HG03097 (cell line): Measurements from ENCODE around the gene METTL26.

Experiments
- ATAC-seq: cut with Tn5 transposase; IDR thresholded peaks from one replicate; pipeline ENCODE4 v1.9.1; 2021; ENCODE audit not compliant: unreplicated experiment, low FRiP score

METTL26 gene

GRCh38 chr16:627454-628239, 8.5 kb downstream of the METTL26 start:
- no peak for ATAC-seq

DNA sequence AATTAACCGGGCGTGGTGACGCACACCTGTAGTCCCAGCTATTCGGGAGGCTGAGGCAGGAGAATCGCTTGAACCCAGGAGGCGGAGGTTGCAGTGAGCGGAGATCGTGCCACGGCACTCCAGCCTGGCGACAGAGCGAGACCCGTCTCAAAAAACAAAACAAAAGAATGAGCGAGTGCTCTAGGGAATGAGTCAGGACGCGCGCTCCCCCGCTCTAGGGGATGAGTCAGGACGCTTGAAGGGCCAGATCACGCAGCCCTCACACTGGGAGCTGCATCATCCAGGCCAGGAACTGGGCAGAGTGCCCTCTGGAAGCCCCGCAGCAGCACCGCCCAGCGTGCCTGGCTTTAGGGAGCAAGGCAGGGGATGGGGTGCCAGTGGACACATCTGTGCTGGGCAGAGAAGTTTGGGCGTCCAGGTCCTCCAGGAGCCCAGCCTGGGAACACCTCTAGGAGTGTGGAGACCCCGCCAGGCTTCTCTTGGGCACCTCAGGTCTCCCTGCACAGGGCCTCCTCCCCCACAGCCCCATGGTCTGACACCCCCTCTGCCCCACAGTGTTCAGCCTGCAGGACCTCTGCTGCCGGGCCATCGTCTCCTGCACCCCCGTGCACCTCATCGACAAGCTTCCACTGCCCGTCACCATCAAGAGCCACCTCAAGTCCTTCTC, 9.2 kb downstream of the METTL26 start:
- no peak for ATAC-seq

GRCh38 chr16:625977-626765, 9.9 kb downstream of the METTL26 start:
- ATAC-seq: no peak

GRCh38 chr16:625117-625976, 10.8 kb downstream of the METTL26 start:
- ATAC-seq: no peak

DNA sequence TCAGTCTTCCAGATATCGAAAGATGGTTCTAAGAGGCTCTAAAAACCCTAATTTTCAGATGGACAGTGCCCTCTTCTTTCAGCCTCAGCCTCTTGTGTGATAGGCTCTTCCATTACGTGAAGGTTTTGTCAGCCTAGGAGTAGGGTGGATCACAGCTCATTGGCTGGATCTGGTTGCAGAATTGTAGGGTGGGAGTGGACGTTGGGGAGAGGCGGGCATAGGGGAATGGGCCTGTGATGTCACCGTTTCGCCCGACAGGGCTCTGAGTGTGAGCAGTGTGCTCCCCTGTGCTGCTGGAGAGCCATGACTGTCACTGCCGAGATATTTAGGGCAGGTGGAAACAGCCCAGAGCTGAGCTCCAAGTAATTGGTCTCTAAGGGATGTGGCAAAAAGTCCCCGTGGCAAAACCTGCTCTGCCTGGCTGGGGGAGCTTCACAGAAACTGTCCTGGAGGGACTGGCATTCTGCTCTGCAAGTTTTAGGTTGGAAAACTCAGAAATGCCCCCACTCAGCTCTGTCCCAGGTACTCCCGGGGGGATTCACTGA, 11.5 kb downstream of the METTL26 start:
- no peak for ATAC-seq

DNA sequence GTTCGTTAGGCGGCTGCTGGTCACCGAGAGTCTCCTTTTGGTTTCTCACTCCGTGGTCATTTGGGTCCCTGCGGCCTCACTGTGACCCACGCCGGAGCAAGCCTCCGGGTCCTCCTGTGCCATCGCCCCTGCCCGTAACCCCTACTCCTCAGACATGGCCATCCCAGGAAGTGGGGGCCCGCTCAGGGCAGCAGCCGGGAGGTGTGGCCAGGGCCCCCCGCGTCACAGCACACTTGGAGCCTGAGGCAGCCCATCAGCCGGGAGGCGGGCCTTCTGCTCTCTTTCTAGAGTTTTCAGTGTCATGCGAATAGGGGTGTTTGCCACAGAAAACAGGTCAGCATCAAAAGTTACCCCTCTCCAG, 13.2 kb downstream of the METTL26 start:
- ATAC-seq: no peak

- no peak for ATAC-seq
Measured at GRCh38 chr16:621526-622105, 14.5 kb downstream of the METTL26 start.

DNA sequence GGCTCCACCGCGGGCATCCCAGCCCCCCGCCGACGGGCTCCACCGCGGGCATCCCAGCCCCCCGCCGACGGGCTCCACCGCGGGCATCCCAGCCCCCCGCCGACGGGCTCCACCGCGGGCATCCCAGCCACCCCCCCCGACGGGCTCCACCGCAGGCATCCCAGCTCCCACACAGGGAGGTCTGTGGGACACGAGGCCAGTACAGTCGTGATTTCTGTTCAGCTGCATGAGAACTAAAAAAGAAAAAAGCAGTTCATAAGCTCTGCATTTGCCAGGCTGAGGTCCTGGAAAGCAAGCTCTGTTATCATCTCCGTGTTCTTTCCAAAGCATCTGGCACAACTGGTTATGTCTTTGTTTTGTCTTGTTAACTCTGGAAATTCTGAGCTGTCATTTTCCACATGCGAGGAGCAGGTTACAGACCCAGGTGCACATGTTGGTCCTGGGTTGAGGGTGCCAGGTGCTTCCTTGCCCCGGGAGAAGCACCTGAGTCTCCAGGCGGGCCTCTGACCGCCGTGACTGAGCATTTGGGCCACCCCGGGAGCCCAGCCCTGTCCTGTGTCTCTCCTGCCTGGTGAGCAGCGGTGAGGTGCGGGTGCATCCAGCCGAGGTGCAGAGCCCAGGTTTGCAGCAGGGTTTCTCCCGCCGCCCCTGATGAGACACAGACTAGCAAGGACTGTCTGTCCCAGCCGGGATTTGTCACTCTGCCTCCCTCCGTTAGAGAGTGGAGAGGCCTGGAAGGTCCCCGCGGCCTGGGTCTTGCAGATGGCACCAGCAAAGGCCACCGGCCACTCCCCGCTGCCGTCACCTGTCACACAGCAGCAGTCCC, 15.2 kb downstream of the METTL26 start:
- no peak for ATAC-seq

DNA sequence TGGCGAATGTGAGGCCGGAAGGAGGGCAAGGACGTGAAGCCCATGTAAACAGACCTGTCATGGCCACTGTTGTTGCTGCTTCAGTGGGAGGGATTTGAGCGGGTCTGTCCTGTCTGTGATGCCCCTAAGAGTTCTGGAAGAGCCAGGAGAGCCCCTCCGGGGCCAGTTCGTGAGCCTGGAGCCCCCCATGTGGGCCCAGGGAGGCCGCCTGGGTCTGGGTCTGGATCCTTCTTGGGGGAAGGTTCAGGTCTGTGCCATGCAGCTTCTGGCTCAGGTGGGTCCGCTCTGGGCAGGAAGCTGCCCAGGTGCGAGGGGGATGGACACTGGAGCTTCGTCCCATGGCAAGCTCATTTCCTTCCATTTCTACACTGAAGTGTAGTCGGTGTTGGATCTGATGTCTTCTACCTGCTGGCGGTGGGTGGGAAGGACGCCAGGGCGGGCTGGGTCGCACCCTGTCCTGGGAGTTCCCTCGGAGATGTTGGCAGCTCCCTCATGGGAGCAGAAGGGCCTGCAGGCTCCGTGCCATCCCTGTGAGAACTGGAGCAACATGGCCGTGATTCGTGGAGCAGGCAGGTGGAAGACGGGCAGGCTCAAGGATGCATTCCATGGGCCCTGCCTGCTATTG, 16.5 kb downstream of the METTL26 start:
- ATAC-seq: no peak

DNA sequence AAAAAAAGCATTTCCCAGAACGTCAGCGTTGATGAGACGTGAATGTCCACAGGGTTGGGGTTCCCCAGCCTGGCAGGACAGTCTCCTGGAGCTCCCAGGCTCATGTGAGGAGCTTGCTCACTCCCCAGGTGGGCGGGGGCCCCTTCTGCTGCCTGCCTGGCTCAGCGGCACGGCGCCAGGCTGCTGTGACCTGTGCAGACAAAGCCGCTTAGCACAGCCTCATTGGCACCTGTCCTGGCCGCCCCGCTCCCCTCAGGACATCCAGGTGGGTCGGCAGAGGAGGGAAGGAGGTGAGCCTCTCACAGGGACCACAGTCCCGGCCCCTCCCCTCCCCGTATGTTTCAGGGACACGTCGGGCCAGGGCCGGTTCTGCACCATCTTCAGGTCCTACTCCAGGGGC, 18.2 kb downstream of the METTL26 start:
- ATAC-seq: no peak

GRCh38 chr16:616733-617586, 19.1 kb downstream of the METTL26 start:
- no peak for ATAC-seq

DNA sequence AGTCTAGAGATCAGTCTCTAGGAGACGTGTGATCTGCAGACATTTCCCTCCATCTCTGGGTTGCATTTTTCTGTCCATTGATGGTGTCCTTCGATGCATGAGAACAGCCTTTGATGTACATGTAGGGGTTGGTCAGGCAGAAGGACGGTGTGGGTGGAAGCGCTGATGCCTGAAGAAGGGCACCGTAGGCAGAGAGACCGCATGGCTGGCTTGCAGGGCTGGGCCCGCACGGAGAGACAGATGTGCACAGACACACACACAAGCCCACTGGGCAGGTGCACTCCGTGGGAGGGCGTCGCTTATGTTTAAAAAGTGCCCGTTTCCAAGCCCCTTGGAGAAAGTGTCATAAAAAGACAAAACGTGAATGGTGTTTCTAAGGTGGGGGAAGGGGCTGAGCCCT, 21.0 kb downstream of the METTL26 start:
- ATAC-seq: no peak

GRCh38 chr16:610513-611381, 25.4 kb downstream of the METTL26 start:
- ATAC-seq: no peak

DNA sequence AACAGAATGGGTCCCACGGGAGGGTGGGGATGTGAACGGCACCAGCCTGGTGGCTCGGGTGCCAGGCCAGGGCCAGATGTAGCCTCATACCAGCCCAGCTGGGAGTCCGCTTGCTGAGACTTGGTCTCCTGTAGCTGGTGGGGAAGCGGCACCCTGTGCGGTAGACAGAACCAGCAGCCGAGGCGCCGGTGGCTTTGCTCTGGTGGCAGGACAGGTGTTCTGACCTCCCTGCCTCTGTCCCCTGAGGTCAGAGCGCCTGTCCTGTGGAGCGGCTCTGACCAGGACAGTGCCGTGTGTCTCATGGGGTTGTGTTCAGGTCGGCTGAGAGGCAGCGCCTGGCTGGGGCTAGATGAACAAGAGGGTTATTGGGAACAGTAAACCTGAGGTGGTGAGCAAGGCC, 26.1 kb downstream of the METTL26 start:
- ATAC-seq: no peak

DNA sequence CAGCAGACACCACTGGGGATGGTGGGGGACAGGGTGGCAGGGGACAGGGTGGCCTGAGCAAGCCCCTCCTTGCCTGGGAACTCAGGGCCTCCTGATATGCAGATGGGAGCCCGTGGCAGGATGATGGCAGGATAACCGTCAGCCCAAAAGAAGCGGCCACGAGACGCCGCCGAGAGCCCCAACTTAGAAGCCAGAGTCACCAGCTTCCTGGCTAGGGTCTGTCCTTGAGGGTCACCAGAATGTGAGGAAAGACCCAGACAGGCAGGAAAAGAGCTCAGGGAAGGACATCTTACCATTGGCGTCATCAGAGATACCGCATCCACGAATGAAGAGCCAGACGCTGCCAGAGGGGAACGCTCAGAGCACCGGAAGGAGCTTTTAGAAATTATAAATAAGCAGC, 26.8 kb downstream of the METTL26 start:
- no peak for ATAC-seq

DNA sequence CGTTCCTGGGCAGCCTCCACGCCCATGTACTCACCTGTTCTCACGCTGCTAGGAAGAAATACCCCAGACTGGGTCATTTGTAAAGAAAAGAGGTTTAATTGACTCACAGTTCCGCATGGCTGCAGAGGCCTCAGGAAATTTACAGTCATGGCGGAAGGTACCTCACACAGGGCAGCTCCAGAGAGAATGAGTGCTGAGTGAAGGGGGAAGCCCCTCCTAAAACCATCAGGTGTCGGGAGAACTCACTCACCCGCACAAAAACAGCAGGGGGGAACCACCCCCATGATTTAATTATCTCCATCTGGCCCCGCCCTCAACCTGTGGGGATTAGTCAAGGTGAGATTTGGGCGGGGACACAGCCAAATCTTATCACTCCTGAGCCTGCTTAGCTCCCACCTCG, 28.1 kb downstream of the METTL26 start:
- no peak for ATAC-seq
